Astrocyte (in vitro differentiated cells and primary cell): ENCODE results near the gene ENOX1.

Experiments used
- EZH2 ChIP-seq: IDR thresholded peaks from 2 replicates; pipeline ENCODE4 v1.6.1; 2012; ENCODE audit warnings: mild to moderate bottlenecking, low read length, inconsistent platforms; ENCODE audit not compliant: insufficient read depth
- TF ChIP-seq, protein P1 (sequence below): IDR thresholded peaks from 2 replicates; pipeline ENCODE4 v1.5.1; 2011; ENCODE audit warnings: low read depth, mild to moderate bottlenecking, inconsistent platforms, low read length, moderate library complexity; ENCODE audit not compliant: insufficient read depth

DNA sequence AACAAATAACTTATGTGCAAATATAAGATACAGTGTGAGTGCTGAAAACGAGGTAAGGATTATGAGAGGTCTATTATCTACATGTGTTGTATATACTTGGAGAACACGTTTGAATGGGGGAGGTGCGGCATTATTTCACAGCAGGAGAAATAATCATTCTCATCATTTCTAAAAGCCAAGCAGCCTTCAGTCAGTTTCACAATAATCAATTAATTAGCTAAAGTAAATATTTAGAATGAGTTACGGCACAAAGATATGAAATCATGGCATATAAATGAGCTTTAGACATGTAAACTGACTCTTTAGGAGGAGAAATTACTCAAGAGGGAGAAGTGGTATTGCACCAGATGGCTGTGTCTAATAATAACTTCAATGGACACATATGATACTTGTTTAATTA lies 396.8 kb downstream of the ENOX1 start:
- TF ChIP-seq, protein P1, sequence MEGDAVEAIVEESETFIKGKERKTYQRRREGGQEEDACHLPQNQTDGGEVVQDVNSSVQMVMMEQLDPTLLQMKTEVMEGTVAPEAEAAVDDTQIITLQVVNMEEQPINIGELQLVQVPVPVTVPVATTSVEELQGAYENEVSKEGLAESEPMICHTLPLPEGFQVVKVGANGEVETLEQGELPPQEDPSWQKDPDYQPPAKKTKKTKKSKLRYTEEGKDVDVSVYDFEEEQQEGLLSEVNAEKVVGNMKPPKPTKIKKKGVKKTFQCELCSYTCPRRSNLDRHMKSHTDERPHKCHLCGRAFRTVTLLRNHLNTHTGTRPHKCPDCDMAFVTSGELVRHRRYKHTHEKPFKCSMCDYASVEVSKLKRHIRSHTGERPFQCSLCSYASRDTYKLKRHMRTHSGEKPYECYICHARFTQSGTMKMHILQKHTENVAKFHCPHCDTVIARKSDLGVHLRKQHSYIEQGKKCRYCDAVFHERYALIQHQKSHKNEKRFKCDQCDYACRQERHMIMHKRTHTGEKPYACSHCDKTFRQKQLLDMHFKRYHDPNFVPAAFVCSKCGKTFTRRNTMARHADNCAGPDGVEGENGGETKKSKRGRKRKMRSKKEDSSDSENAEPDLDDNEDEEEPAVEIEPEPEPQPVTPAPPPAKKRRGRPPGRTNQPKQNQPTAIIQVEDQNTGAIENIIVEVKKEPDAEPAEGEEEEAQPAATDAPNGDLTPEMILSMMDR: no peak
- no peak for TF ChIP-seq EZH2
